ENCODE measurements around the gene AFP. TPM values are rescaled to one million over a fixed set of nuclear protein-coding genes. Genes with fewer than 3 reads are reported as not detected.

Gene AFP
- total RNA-seq, 1 donor = not detected

GRCh38 chr4:73409012-73409862 is 26.8 kb upstream of the AFP start:
- no peaks in the 10 kb centered on the region for H3K9me3 ChIP-seq (ENCODE audit: low read depth, low read length)
- no peak overlapping the region for H3K4me3 ChIP-seq (ENCODE audit: low read length)
- H3K4me1 ChIP-seq (ENCODE audit: insufficient read depth, low read length) = no peaks in the 10 kb centered on the region
- no peaks in the 10 kb centered on the region for H3K27me3 ChIP-seq (ENCODE audit: insufficient read depth, low read length)

GRCh38 chr4:73409978-73410548 is 26.0 kb upstream of the AFP start:
- Histone ChIP-seq H3K9me3 (ENCODE audit: low read depth, low read length) (no peaks in the 10 kb centered on the region), H3K27me3 (ENCODE audit: insufficient read depth, low read length) (no peaks in the 10 kb centered on the region), H3K4me3 (ENCODE audit: low read length) (no peak overlapping the region), H3K4me1 (ENCODE audit: insufficient read depth, low read length) (no peaks in the 10 kb centered on the region)

- H3K4me1 ChIP-seq (ENCODE audit: insufficient read depth, low read length) = no peaks in the 10 kb centered on the region
- no peaks in the 10 kb centered on the region for H3K9me3 ChIP-seq (ENCODE audit: low read depth, low read length)
- no peak overlapping the region for H3K4me3 ChIP-seq (ENCODE audit: low read length)
- no peaks in the 10 kb centered on the region for H3K27me3 ChIP-seq (ENCODE audit: insufficient read depth, low read length)
These were observed 24.9 kb upstream of the AFP start for GRCh38 chr4:73410916-73411730.

- H3K4me3 ChIP-seq (ENCODE audit: low read length) = no peak overlapping the region
- H3K27me3 ChIP-seq (ENCODE audit: insufficient read depth, low read length) = no peaks in the 10 kb centered on the region
- H3K9me3 ChIP-seq (ENCODE audit: low read depth, low read length) = no peaks in the 10 kb centered on the region
- H3K4me1 ChIP-seq (ENCODE audit: insufficient read depth, low read length) = no peaks in the 10 kb centered on the region
These were observed 24.1 kb upstream of the AFP start for GRCh38 chr4:73411731-73412414.

GRCh38 chr4:73413294-73413755 is 22.7 kb upstream of the AFP start:
- H3K4me3 ChIP-seq (ENCODE audit: low read length) = no peak overlapping the region
- no peaks in the 10 kb centered on the region for H3K9me3 ChIP-seq (ENCODE audit: low read depth, low read length)
- no peaks in the 10 kb centered on the region for H3K4me1 ChIP-seq (ENCODE audit: insufficient read depth, low read length)
- H3K27me3 ChIP-seq (ENCODE audit: insufficient read depth, low read length) = no peaks in the 10 kb centered on the region

GRCh38 chr4:73414936-73415271 is 21.1 kb upstream of the AFP start:
- H3K4me1 ChIP-seq (ENCODE audit: insufficient read depth, low read length) = no peaks in the 10 kb centered on the region
- no peaks in the 10 kb centered on the region for H3K27me3 ChIP-seq (ENCODE audit: insufficient read depth, low read length)
- H3K4me3 ChIP-seq (ENCODE audit: low read length) = no peak overlapping the region
- H3K9me3 ChIP-seq (ENCODE audit: low read depth, low read length) = no peaks in the 10 kb centered on the region

- Histone ChIP-seq H3K4me3 (ENCODE audit: low read length) (no peak overlapping the region), H3K27me3 (ENCODE audit: insufficient read depth, low read length) (no peaks in the 10 kb centered on the region), H3K9me3 (ENCODE audit: low read depth, low read length) (no peaks in the 10 kb centered on the region), H3K4me1 (ENCODE audit: insufficient read depth, low read length) (no peaks in the 10 kb centered on the region)
These were observed 20.2 kb upstream of the AFP start for GRCh38 chr4:73415807-73416238.

GRCh38 chr4:73416423-73417087 is 19.5 kb upstream of the AFP start:
- Histone ChIP-seq H3K4me3 (ENCODE audit: low read length) (no peak overlapping the region), H3K9me3 (ENCODE audit: low read depth, low read length) (no peaks in the 10 kb centered on the region), H3K27me3 (ENCODE audit: insufficient read depth, low read length) (no peaks in the 10 kb centered on the region), H3K4me1 (ENCODE audit: insufficient read depth, low read length) (no peaks in the 10 kb centered on the region)

- Histone ChIP-seq H3K4me3 (ENCODE audit: low read length) (no peak overlapping the region), H3K27me3 (ENCODE audit: insufficient read depth, low read length) (no peaks in the 10 kb centered on the region), H3K9me3 (ENCODE audit: low read depth, low read length) (no peaks in the 10 kb centered on the region), H3K4me1 (ENCODE audit: insufficient read depth, low read length) (no peaks in the 10 kb centered on the region)
These were observed 18.7 kb upstream of the AFP start for GRCh38 chr4:73417342-73417741.

- no peaks in the 10 kb centered on the region for H3K27me3 ChIP-seq (ENCODE audit: insufficient read depth, low read length)
- H3K4me3 ChIP-seq (ENCODE audit: low read length) = no peak overlapping the region
- no peaks in the 10 kb centered on the region for H3K9me3 ChIP-seq (ENCODE audit: low read depth, low read length)
- H3K4me1 ChIP-seq (ENCODE audit: insufficient read depth, low read length) = no peaks in the 10 kb centered on the region
These were observed 18.0 kb upstream of the AFP start for GRCh38 chr4:73417973-73418372.

GRCh38 chr4:73418677-73419076 is 17.3 kb upstream of the AFP start:
- H3K4me3 ChIP-seq (ENCODE audit: low read length) = no peak overlapping the region
- H3K9me3 ChIP-seq (ENCODE audit: low read depth, low read length) = no peaks in the 10 kb centered on the region
- no peaks in the 10 kb centered on the region for H3K4me1 ChIP-seq (ENCODE audit: insufficient read depth, low read length)
- no peaks in the 10 kb centered on the region for H3K27me3 ChIP-seq (ENCODE audit: insufficient read depth, low read length)

GRCh38 chr4:73419106-73420038 is 16.6 kb upstream of the AFP start:
- no peaks in the 10 kb centered on the region for H3K4me1 ChIP-seq (ENCODE audit: insufficient read depth, low read length)
- no peak overlapping the region for H3K4me3 ChIP-seq (ENCODE audit: low read length)
- H3K9me3 ChIP-seq (ENCODE audit: low read depth, low read length) = no peaks in the 10 kb centered on the region
- no peaks in the 10 kb centered on the region for H3K27me3 ChIP-seq (ENCODE audit: insufficient read depth, low read length)

GRCh38 chr4:73420615-73421014 is 15.4 kb upstream of the AFP start:
- Histone ChIP-seq H3K4me3 (ENCODE audit: low read length) (no peak overlapping the region), H3K4me1 (ENCODE audit: insufficient read depth, low read length) (no peaks in the 10 kb centered on the region), H3K9me3 (ENCODE audit: low read depth, low read length) (no peaks in the 10 kb centered on the region)

More at GRCh38 chr4:73420615-73421014, 15.4 kb upstream of the AFP start:
- H3K27me3 ChIP-seq (ENCODE audit: insufficient read depth, low read length) = no peaks in the 10 kb centered on the region
